DND-41 (cell line): ENCODE data around the gene RXFP4.
"Not testable (repeated sequence)": the region's sequence is repeated elsewhere in the genome, so short reads cannot be mapped to it uniquely, and the experiment has no call there.

ENCODE experiments used
- CTCF ChIP-seq: IDR thresholded peaks from 2 replicates; pipeline ENCODE4 v1.5.1; 2012; ENCODE audit warnings: borderline replicate concordance, low read length, moderate library complexity, mild to moderate bottlenecking; ENCODE audit not compliant: poor library complexity, severe bottlenecking; ENCODE audit errors: extremely low read depth
- EZH2 ChIP-seq: IDR thresholded peaks from 3 replicates; pipeline ENCODE4 v1.6.1; 2012; ENCODE audit warnings: borderline replicate concordance, low read depth, mild to moderate bottlenecking, moderate library complexity, low read length, inconsistent platforms; ENCODE audit not compliant: severe bottlenecking

- not testable (repeated sequence) for TF ChIP-seq EZH2, CTCF
Measured at GRCh38 chr1:155895617-155896016, 45.8 kb upstream of the RXFP4 start.
